ENCODE measurements around the gene WDR88. TPM values are rescaled to one million over a fixed set of nuclear protein-coding genes. Genes with fewer than 3 reads are reported as not detected.

WDR88 gene
- total and polyA plus RNA-seq, 2 experiments from 2014 or later = not detected

- TF ChIP-seq, protein P1, sequence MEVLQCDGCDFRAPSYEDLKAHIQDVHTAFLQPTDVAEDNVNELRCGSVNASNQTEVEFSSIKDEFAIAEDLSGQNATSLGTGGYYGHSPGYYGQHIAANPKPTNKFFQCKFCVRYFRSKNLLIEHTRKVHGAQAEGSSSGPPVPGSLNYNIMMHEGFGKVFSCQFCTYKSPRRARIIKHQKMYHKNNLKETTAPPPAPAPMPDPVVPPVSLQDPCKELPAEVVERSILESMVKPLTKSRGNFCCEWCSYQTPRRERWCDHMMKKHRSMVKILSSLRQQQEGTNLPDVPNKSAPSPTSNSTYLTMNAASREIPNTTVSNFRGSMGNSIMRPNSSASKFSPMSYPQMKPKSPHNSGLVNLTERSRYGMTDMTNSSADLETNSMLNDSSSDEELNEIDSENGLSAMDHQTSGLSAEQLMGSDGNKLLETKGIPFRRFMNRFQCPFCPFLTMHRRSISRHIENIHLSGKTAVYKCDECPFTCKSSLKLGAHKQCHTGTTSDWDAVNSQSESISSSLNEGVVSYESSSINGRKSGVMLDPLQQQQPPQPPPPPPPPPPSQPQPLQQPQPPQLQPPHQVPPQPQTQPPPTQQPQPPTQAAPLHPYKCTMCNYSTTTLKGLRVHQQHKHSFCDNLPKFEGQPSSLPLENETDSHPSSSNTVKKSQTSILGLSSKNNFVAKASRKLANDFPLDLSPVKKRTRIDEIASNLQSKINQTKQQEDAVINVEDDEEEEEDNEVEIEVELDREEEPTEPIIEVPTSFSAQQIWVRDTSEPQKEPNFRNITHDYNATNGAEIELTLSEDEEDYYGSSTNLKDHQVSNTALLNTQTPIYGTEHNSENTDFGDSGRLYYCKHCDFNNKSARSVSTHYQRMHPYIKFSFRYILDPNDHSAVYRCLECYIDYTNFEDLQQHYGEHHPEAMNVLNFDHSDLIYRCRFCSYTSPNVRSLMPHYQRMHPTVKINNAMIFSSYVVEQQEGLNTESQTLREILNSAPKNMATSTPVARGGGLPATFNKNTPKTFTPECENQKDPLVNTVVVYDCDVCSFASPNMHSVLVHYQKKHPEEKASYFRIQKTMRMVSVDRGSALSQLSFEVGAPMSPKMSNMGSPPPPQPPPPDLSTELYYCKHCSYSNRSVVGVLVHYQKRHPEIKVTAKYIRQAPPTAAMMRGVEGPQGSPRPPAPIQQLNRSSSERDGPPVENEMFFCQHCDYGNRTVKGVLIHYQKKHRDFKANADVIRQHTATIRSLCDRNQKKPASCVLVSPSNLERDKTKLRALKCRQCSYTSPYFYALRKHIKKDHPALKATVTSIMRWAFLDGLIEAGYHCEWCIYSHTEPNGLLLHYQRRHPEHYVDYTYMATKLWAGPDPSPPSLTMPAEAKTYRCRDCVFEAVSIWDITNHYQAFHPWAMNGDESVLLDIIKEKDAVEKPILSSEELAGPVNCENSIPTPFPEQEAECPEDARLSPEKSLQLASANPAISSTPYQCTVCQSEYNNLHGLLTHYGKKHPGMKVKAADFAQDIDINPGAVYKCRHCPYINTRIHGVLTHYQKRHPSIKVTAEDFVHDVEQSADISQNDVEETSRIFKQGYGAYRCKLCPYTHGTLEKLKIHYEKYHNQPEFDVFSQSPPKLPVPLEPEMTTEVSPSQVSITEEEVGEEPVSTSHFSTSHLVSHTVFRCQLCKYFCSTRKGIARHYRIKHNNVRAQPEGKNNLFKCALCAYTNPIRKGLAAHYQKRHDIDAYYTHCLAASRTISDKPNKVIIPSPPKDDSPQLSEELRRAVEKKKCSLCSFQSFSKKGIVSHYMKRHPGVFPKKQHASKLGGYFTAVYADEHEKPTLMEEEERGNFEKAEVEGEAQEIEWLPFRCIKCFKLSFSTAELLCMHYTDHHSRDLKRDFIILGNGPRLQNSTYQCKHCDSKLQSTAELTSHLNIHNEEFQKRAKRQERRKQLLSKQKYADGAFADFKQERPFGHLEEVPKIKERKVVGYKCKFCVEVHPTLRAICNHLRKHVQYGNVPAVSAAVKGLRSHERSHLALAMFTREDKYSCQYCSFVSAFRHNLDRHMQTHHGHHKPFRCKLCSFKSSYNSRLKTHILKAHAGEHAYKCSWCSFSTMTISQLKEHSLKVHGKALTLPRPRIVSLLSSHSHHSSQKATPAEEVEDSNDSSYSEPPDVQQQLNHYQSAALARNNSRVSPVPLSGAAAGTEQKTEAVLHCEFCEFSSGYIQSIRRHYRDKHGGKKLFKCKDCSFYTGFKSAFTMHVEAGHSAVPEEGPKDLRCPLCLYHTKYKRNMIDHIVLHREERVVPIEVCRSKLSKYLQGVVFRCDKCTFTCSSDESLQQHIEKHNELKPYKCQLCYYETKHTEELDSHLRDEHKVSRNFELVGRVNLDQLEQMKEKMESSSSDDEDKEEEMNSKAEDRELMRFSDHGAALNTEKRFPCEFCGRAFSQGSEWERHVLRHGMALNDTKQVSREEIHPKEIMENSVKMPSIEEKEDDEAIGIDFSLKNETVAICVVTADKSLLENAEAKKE (CRISPR knock-in tag; IDR thresholded peaks at IDR 0.05) = no peak
- no peak for TF ChIP-seq CTCF (conservative IDR thresholded peaks at IDR 0.05; ENCODE audit: low read depth in 2 of 2)
- TF ChIP-seq CREB1 (CRISPR knock-in tag; IDR thresholded peaks at IDR 0.05; ENCODE audit: low read depth) = no peak
- TF ChIP-seq ZNF114 (CRISPR knock-in tag; IDR thresholded peaks at IDR 0.05) = no peak
Measured at GRCh38 chr19:33117501-33117900, 14.4 kb upstream of the WDR88 start (continued).

DNA sequence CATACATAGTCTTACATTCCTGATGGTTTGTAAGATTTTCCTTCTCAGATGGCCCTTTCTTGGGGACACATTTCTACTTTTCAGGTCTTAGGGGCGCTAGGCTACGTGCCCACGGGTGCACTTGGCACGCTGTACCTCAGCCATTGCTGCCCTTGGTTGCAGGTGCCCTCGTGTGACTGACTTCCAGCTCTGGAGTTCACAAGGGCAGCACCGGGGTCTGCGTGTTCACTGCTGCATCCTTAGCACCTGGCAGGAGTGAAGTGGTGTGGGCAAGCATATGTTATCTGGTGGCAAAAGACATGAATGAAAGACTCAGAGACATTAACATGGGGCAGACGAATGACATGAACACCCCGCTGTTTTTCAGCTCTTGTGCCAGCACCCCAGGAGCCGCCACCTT lies 13.3 kb upstream of the WDR88 start:
- Mint-ChIP-seq H3K4me3 (no peak overlapping the region), H3K9me3 (no peaks in the 10 kb centered on the region), H3K36me3 (ENCODE audit: low read depth) (peaks cover 42% of the 10 kb centered on the region; the same call in 2 of the 3 replicates), H3K27ac (no peak overlapping the region), H3K4me1 (no peaks in the 10 kb centered on the region), H3K27me3 (ENCODE audit: insufficient read depth, low read depth, poor library complexity) (peaks cover 3% of the 10 kb centered on the region)
- Histone ChIP-seq H3K36me3 (ENCODE audit: insufficient read depth) (peaks cover 3% of the 10 kb centered on the region; the same call in 1 of the 2 replicates), H2AFZ (no peak overlapping the region), H3K27me3 (ENCODE audit: insufficient read depth) (no peaks in the 10 kb centered on the region), H3K79me2 (replicated peaks; ENCODE audit: insufficient read depth) (no peaks in the 10 kb centered on the region), H3K9me2 (ENCODE audit: insufficient read depth) (no peaks in the 10 kb centered on the region), H4K20me1 (replicated peaks; ENCODE audit: insufficient read depth) (0 out of 2 replicates have a peak, but pooled peaks cover 2% of the 10 kb centered on the region), H3K4me2 (no peak overlapping the region), H3K27ac (ENCODE audit: low read depth) (no peak overlapping the region), H3K4me1 (ENCODE audit: insufficient read depth) (no peaks in the 10 kb centered on the region), H3K4me3 (no peak overlapping the region), H3F3A (replicated peaks; ENCODE audit: low read depth) (0 out of 2 replicates have a peak, but pooled peaks cover 2% of the 10 kb centered on the region)
- DNase-seq (ENCODE audit: low spot score) (no peak), ATAC-seq (no peak)
- TF ChIP-seq CTCF (conservative IDR thresholded peaks at IDR 0.05; ENCODE audit: low read depth in 2 of 2) = no peak
- TF ChIP-seq, protein P2, sequence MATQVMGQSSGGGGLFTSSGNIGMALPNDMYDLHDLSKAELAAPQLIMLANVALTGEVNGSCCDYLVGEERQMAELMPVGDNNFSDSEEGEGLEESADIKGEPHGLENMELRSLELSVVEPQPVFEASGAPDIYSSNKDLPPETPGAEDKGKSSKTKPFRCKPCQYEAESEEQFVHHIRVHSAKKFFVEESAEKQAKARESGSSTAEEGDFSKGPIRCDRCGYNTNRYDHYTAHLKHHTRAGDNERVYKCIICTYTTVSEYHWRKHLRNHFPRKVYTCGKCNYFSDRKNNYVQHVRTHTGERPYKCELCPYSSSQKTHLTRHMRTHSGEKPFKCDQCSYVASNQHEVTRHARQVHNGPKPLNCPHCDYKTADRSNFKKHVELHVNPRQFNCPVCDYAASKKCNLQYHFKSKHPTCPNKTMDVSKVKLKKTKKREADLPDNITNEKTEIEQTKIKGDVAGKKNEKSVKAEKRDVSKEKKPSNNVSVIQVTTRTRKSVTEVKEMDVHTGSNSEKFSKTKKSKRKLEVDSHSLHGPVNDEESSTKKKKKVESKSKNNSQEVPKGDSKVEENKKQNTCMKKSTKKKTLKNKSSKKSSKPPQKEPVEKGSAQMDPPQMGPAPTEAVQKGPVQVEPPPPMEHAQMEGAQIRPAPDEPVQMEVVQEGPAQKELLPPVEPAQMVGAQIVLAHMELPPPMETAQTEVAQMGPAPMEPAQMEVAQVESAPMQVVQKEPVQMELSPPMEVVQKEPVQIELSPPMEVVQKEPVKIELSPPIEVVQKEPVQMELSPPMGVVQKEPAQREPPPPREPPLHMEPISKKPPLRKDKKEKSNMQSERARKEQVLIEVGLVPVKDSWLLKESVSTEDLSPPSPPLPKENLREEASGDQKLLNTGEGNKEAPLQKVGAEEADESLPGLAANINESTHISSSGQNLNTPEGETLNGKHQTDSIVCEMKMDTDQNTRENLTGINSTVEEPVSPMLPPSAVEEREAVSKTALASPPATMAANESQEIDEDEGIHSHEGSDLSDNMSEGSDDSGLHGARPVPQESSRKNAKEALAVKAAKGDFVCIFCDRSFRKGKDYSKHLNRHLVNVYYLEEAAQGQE (IDR thresholded peaks at IDR 0.05; ENCODE audit: unreplicated experiment) = no peak
- TF ChIP-seq JUNB (IDR thresholded peaks at IDR 0.05; ENCODE audit: unreplicated experiment) = no peak
- TF ChIP-seq POLR2AphosphoS5 (IDR thresholded peaks at IDR 0.05; ENCODE audit: low read depth) = no peak
- no peak for TF ChIP-seq CREB1 (CRISPR knock-in tag; IDR thresholded peaks at IDR 0.05; ENCODE audit: low read depth)
- no peak for TF ChIP-seq NANOG (IDR thresholded peaks at IDR 0.05; ENCODE audit: borderline replicate concordance)
